Naive thymus-derived CD4-positive, alpha-beta T cell (primary cell): ENCODE results near the gene PHF12. TPM values are rescaled to one million over a fixed set of nuclear protein-coding genes. Genes with fewer than 3 reads are reported as not detected.

Experiments
- ATAC-seq: fragments of 150-1000 bp; cut with Tn5 transposase; 2 replicates; pipeline ENCODE4 v1.10.0; 2021; ENCODE audit warnings: mild to moderate bottlenecking, moderate library complexity
- CTCF ChIA-PET: fragments of 350-600 bp; sonication (Branson Sonifier 250); formaldehyde crosslinking; loops from one replicate; lab custom pipeline; 2021; ENCODE audit warnings: antibody characterized with exemption; lab: Charles Lee
- POLR2A ChIA-PET: fragments of 350-600 bp; sonication (Branson Sonifier 250); formaldehyde crosslinking; loops from one replicate; lab custom pipeline; 2021; ENCODE audit warnings: antibody characterized with exemption, inconsistent platforms; lab: Charles Lee
- DNase-seq, 9 donors: peaks; one replicate each; pipeline versions ENCODE4 v3.0.0 to v3.0.0-alpha.2; 2020 to 2022; ENCODE audit warnings: mixed read lengths in 1 of 9
- H3K27ac ChIP-seq: one replicate; pipeline ENCODE4 v1.7.0; 2013; ENCODE audit warnings: mild to moderate bottlenecking, low read depth, low read length, moderate library complexity
- H3K27me3 ChIP-seq, 2 donors: one replicate each; pipeline ENCODE4 v1.7.0; 2013; ENCODE audit warnings: low read length in 2 of 2, mild to moderate bottlenecking in 2 of 2, moderate library complexity in 2 of 2; ENCODE audit not compliant: control insufficient read depth in 2 of 2, insufficient read depth in 2 of 2
- H3K36me3 ChIP-seq, 3 experiments: 1 replicate in 2 of 3; 2 replicates in 1 of 3; pipeline ENCODE4 v1.7.0; 2013; ENCODE audit warnings: low read length in 3 of 3, mild to moderate bottlenecking in 3 of 3, moderate library complexity in 1 of 3; ENCODE audit not compliant: insufficient read depth in 3 of 3, control insufficient read depth in 2 of 3
- H3K4me1 ChIP-seq, 2 donors: one replicate each; pipeline ENCODE4 v1.7.0; 2013; ENCODE audit warnings: low read length in 2 of 2, mild to moderate bottlenecking in 2 of 2, moderate library complexity in 1 of 2; ENCODE audit not compliant: control insufficient read depth in 2 of 2, insufficient read depth in 2 of 2
- H3K4me3 ChIP-seq: 2 replicates; pipeline ENCODE4 v1.7.0; 2013; ENCODE audit warnings: mild to moderate bottlenecking, low read length
- H3K9me3 ChIP-seq, 3 experiments: 1 replicate in 2 of 3; 2 replicates in 1 of 3; pipeline ENCODE4 v1.7.0; 2013; ENCODE audit warnings: low read length in 3 of 3; ENCODE audit not compliant: control insufficient read depth in 2 of 3
- H3K27ac Mint-ChIP-seq, 9 donors: one replicate each; pipeline ENCODE4 v1.8.0; 2020 to 2022; ENCODE audit warnings: mixed read lengths in 9 of 9, mild to moderate bottlenecking in 8 of 9, moderate library complexity in 5 of 9, inconsistent platforms in 2 of 9
- H3K27me3 Mint-ChIP-seq, 5 donors: one replicate each; pipeline ENCODE4 v1.8.0; 2021 to 2022; ENCODE audit warnings: mixed read lengths in 5 of 5, mild to moderate bottlenecking in 1 of 5
- H3K36me3 Mint-ChIP-seq, 5 donors: one replicate each; pipeline ENCODE4 v1.8.0; 2020 to 2022; ENCODE audit warnings: mixed read lengths in 5 of 5, mild to moderate bottlenecking in 3 of 5, inconsistent platforms in 1 of 5
- H3K4me1 Mint-ChIP-seq, 7 donors: one replicate each; pipeline ENCODE4 v1.8.0; 2020 to 2022; ENCODE audit warnings: mixed read lengths in 7 of 7, mild to moderate bottlenecking in 3 of 7, inconsistent platforms in 1 of 7
- H3K4me3 Mint-ChIP-seq, 10 donors: one replicate each; pipeline ENCODE4 v1.8.0; 2020 to 2022; ENCODE audit warnings: mild to moderate bottlenecking in 10 of 10, mixed read lengths in 10 of 10, moderate library complexity in 6 of 10, inconsistent platforms in 2 of 10
- H3K9me3 Mint-ChIP-seq, 11 donors: one replicate each; pipeline ENCODE4 v1.8.0; 2020 to 2022; ENCODE audit warnings: mixed read lengths in 11 of 11, mild to moderate bottlenecking in 4 of 11, inconsistent platforms in 1 of 11, moderate library complexity in 1 of 11
- intact Hi-C, 2 donors: fragments of 100-400 bp; cut with micrococcal nuclease; formaldehyde crosslinking; loops; one replicate each; pipeline ENCODE4 v1.15.1; 2023
- polyA plus RNA-seq, 2 donors: library from polyadenylated mRNA; unstranded; fragments of 300-500 nt; fragmentation: Illumina TruSeq; gene quantifications; one replicate each; pipeline ENCODE4 v1.2.3, GENCODE V29; 2021
- total RNA-seq, 6 experiments: library from RNA in 5 of 6; stranded (reverse) in 5 of 6; gene quantifications; 1 replicate in 5 of 6; 2 replicates in 1 of 6; pipeline ENCODE4 v1.2.3 and lab custom pipeline; 2021 to 2026

Gene PHF12
- total RNA-seq (100 to 1,000 TPM in 4 of 5 experiments, 10 to 100 TPM in 1; 89.3 to 162 (median 134) TPM), polyA plus RNA-seq (10 to 100 TPM in 1 of 2 donors, 1 to 10 TPM in 1; 6.2 to 21.8 TPM), total RNA-seq (lab: John Stamatoyannopoulos, UW) (105 reads per million, percentile 85 among the genes with 10 or more reads in this experiment)

DNA sequence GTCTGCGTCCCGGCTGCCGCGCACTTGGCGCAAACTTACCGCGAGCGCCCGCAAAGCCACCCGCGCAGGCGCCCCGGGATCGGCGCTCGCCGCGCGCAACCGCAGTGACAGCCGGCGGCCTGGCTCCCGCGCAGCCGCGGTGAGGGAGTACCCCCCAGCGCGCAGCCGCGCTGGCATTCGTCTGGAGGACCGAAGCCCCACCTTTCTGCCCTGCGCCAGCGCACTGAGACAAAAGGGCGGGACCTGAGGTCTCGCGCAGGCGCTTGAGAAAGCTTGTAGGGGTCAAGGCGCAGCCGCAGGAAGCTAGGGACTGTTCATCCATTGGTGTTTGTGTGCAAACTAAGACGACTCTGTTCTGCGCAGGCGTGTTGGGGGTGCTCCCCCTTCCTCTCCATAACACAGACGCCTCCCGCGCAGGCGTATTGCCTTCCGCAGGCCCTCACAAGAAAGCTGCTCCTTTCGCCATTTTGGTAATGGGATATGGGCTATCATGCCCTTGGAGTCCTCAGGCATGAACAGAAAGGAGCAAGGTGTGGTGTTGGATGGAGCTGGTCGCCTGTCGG is at the start of gene PHF12:
Gene PHF12, minus strand, starts transcription at position 91 of the 563 bp plus-strand sequence. CDS start 558 bp downstream, outside the sequence.
- CTCF ChIA-PET, result interaction anchor here (0.6 to 5.2 kb wide), 8 partner anchors 14 to 232 kb away, joined by 3 to 36 read pairs (median 4); partner anchors contain the start of genes MYO18A and RPL23A
- Histone ChIP-seq H3K9me3 (no peaks in the 10 kb centered on the region), H3K27me3 (no peaks in the 10 kb centered on the region), H3K36me3 (peaks cover 0 to 23% (median 0%) of the 10 kb centered on the region in 3 experiments), H3K4me3 (peak within 1 kb of the TSS; percentile 85), H3K4me1 (peaks cover 24 to 34% of the 10 kb centered on the region in 2 donors), H3K27ac (peak within 1 kb of the TSS; percentile 89)
- DNase-seq (peak; percentile 97 to 100 (median 100)), ATAC-seq (peak; percentile 74)
- POLR2A ChIA-PET, result interaction anchor here (0.5 to 12.3 kb wide), 42 partner anchors 13 to 718 kb away, joined by 3 to 183 read pairs (median 4); partner anchors contain the start of genes ALDOC, BLTP2, DHRS13 and ERAL1
- Mint-ChIP-seq H3K27ac (peak within 1 kb of the TSS; percentile 88 to 98 (median 96)), H3K36me3 (peaks cover 0 to 12% (median 0%) of the 10 kb centered on the region in 5 donors), H3K9me3 (no peaks in the 10 kb centered on the region), H3K4me1 (peaks cover 17 to 26% (median 20%) of the 10 kb centered on the region in 7 donors), H3K27me3 (peaks cover 0 to 4% (median 0%) of the 10 kb centered on the region in 5 donors), H3K4me3 (peak within 1 kb of the TSS in 9 of 10 donors; percentile 94 to 97 (median 96))
- intact Hi-C loops, result loop anchor here (1.0 to 5.0 kb wide), 9 partner anchors 25 to 909 kb away; partner anchors contain the start of genes ABHD15 (in 2 of the 2), DHRS13 (in 2 of the 2), TP53I13 (in 2 of the 2) and ALDOC (in 1 of the 2)

DNA sequence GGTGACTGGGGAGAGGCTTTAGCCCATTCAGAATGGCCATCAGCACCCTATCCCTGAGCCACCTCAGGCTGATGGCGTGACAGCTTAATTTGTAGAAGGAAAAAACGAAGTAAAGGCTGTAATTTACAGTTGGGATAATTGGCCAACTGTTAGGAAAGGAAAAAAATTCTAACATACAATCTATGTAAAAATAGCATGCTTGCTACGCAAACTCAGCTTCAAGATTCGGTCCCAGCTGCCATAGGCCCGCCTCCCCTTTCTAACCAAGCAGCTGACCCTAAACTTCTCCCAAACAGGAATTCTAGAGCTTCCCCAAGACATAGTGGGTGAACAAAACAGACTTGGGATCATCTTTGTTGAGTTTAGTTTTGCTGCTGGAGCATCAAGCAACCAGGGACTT is 49.7 kb upstream of the PHF12 start:
- no peak overlapping the region for H3K4me3 ChIP-seq
- DNase-seq, result no peak
- POLR2A ChIA-PET, result no interaction called here
- no peak overlapping the region for H3K4me3 Mint-ChIP-seq
- peaks cover 0 to 6% (median 0%) of the 10 kb centered on the region in 7 donors for H3K4me1 Mint-ChIP-seq
- no peaks in the 10 kb centered on the region for H3K36me3 ChIP-seq
- ATAC-seq, result no peak
- H3K27me3 ChIP-seq, result peaks cover 0 to 11% of the 10 kb centered on the region in 2 donors
- peaks cover 20 to 45% (median 36%) of the 10 kb centered on the region in 5 donors for H3K27me3 Mint-ChIP-seq
- H3K4me1 ChIP-seq, result no peaks in the 10 kb centered on the region
- peaks cover 0 to 3% (median 0%) of the 10 kb centered on the region in 5 donors for H3K36me3 Mint-ChIP-seq
- H3K27ac ChIP-seq, result no peak overlapping the region
- CTCF ChIA-PET, result no interaction called here
- H3K9me3 ChIP-seq, result no peaks in the 10 kb centered on the region
- peaks cover 0 to 5% (median 0%) of the 10 kb centered on the region in 11 donors for H3K9me3 Mint-ChIP-seq
- intact Hi-C loops, result no loop called here
- H3K27ac Mint-ChIP-seq, result no peak overlapping the region

DNA sequence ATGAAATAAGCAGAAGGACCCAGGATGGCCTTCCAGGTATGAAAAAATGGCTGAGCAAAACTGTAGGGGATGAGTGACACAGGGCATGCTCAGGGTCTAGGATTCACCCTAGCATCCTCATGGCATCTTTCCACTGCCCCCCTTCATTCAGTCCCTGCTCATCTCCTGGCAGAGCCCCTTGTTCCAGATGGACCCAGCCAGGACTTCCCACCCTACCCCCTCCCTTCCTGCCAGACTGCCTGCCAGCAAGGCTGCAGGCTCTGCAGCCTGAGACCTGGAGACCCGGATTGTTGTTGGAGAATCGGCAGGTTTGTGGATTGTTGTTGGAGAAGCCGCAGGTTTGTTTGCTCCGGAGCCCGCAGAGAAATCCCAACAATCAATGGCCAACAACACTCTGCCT is 47.9 kb upstream of the PHF12 start:
- ATAC-seq (no peak), DNase-seq (no peak)
- no peaks in the 10 kb centered on the region for H3K9me3 ChIP-seq
- ChIA-PET POLR2A (no interaction called here), CTCF (no interaction called here)
- no peaks in the 10 kb centered on the region for H3K27me3 ChIP-seq
- no peak overlapping the region for H3K4me3 ChIP-seq
- H3K27me3 Mint-ChIP-seq, result peaks cover 14 to 37% (median 25%) of the 10 kb centered on the region in 5 donors
- H3K4me1 ChIP-seq, result no peaks in the 10 kb centered on the region
- intact Hi-C loops, result no loop called here
- peaks cover 0 to 3% (median 0%) of the 10 kb centered on the region in 5 donors for H3K36me3 Mint-ChIP-seq
- no peak overlapping the region for H3K27ac Mint-ChIP-seq
- no peak overlapping the region for H3K27ac ChIP-seq
- H3K36me3 ChIP-seq, result no peaks in the 10 kb centered on the region
- peaks cover 0 to 6% (median 0%) of the 10 kb centered on the region in 7 donors for H3K4me1 Mint-ChIP-seq
- peaks cover 0 to 3% (median 0%) of the 10 kb centered on the region in 11 donors for H3K9me3 Mint-ChIP-seq
- no peak overlapping the region for H3K4me3 Mint-ChIP-seq

DNA sequence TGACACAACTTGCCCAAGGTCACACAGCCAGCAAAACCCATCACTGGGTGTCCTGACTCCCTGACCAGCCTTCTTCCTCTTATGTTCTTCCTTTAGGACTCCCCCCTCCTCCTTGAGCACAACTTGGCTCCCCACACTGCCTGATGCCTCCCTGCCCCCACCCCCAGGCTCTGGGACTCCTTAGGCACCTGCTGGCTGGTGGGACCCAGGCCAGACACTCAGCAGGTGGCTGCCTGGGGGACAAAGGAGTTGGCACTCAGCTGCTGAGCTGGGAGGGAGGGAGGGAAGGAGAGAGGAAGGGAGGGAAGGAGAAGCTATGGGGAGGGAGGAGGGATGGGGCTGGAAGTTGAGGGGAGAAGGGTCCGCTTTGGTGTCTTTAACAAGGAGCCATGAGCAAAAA is 46.5 kb upstream of the PHF12 start:
- Histone ChIP-seq H3K36me3 (no peaks in the 10 kb centered on the region), H3K4me3 (no peak overlapping the region), H3K27ac (no peak overlapping the region), H3K9me3 (no peaks in the 10 kb centered on the region), H3K4me1 (no peaks in the 10 kb centered on the region), H3K27me3 (no peaks in the 10 kb centered on the region)
- H3K36me3 Mint-ChIP-seq, result peaks cover 0 to 3% (median 0%) of the 10 kb centered on the region in 5 donors
- DNase-seq, result no peak
- no peak overlapping the region for H3K27ac Mint-ChIP-seq
- CTCF ChIA-PET, result no interaction called here
- peaks cover 6 to 25% (median 13%) of the 10 kb centered on the region in 5 donors for H3K27me3 Mint-ChIP-seq
- POLR2A ChIA-PET, result no interaction called here
- H3K9me3 Mint-ChIP-seq, result peaks cover 0 to 3% (median 0%) of the 10 kb centered on the region in 11 donors
- H3K4me1 Mint-ChIP-seq, result peaks cover 0 to 6% (median 0%) of the 10 kb centered on the region in 7 donors
- ATAC-seq, result no peak
- intact Hi-C loops, result no loop called here
- H3K4me3 Mint-ChIP-seq, result no peak overlapping the region

DNA sequence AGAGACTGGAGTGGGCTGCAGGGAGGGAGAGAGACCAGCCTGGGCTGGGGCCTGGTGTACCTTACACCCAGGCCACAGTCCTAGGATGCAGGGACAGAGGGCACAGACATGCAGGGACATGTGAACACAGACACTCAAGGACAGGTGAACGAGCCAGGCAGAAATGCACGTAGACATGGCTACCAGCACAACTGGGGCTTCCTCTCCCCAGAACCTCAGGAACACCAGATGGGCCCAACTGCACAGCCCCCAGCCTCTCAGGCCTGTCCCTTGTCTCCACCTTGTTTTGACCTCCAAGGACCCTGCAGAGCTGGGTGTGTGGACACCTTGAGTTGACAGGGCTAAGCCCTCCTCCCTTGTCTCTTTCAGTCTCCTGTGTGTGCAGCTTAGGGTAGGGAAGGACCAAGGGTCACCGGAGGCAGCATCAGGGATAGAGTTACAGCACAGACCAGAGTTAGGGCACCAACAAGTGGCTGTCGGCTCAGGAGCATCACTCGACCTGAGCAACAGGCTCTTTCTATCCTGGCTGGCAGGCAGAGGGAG is 45.3 kb upstream of the PHF12 start:
- ATAC-seq, result no peak
- ChIA-PET CTCF (no interaction called here), POLR2A (no interaction called here)
- no peaks in the 10 kb centered on the region for H3K27me3 ChIP-seq
- Mint-ChIP-seq H3K27me3 (peaks cover 6 to 23% (median 8%) of the 10 kb centered on the region in 5 donors), H3K4me3 (no peak overlapping the region), H3K9me3 (peaks cover 0 to 2% (median 0%) of the 10 kb centered on the region in 11 donors), H3K27ac (peak overlapping the region in 1 of 9 donors; percentile 62), H3K36me3 (peaks cover 0 to 3% (median 0%) of the 10 kb centered on the region in 5 donors), H3K4me1 (peaks cover 0 to 6% (median 0%) of the 10 kb centered on the region in 7 donors)
- no peak overlapping the region for H3K4me3 ChIP-seq
- H3K27ac ChIP-seq, result no peak overlapping the region
- H3K36me3 ChIP-seq, result no peaks in the 10 kb centered on the region
- no peaks in the 10 kb centered on the region for H3K4me1 ChIP-seq
- intact Hi-C loops, result no loop called here
- no peaks in the 10 kb centered on the region for H3K9me3 ChIP-seq
- no peak for DNase-seq

DNA sequence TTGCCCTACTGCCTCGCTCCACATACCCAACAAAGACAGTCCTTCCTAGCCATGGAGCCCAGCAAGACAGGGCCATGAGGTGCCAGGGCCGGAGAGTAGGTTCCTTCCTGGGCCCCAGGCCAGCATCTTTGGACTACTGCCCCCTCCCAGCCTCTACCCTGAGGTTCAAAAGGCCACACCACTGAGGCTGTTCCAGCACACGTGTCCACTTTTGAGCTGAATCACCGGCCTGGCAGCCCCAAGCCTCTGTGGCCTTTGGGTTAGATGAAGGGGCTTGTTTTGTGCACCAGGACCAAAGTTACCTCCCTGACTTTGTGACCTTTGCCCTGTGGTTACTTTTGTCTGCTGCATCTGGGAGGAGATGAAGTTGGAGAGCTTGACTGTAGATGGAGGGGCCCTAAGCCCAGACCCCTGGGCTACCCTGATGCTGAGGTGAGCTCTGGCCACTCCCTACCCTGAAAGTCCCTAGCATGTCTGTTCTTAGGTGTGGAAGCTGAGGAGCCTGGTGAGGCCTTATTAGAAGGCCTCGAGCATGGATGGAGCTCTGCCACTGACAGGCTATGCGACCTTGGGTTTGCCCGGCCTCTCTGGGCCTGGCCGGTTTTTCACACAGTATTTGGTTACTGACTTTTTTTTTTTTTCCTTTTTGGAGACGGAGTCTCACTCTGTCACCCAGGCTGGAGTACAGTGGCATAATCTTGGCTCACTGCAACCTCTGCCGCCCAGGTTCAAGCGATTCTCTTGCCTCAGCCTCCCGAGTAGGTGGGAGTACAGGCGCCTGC is 42.5 kb upstream of the PHF12 start:
- DNase-seq, result no peak
- Mint-ChIP-seq H3K4me3 (no peak overlapping the region), H3K9me3 (no peaks in the 10 kb centered on the region), H3K27ac (no peak overlapping the region), H3K36me3 (no peaks in the 10 kb centered on the region), H3K4me1 (peaks cover 0 to 2% (median 0%) of the 10 kb centered on the region in 7 donors), H3K27me3 (peaks cover 0 to 19% (median 5%) of the 10 kb centered on the region in 5 donors)
- H3K9me3 ChIP-seq, result no peaks in the 10 kb centered on the region
- H3K4me1 ChIP-seq, result no peaks in the 10 kb centered on the region
- intact Hi-C loops, result no loop called here
- ATAC-seq, result no peak
- CTCF ChIA-PET, result no interaction called here
- H3K27ac ChIP-seq, result no peak overlapping the region
- H3K36me3 ChIP-seq, result no peaks in the 10 kb centered on the region
- no peak overlapping the region for H3K4me3 ChIP-seq
- POLR2A ChIA-PET, result interaction anchor here (1.1 kb wide), 1 partner anchor 9 kb away, joined by 3 read pairs; no protein-coding TSS in a partner anchor
- no peaks in the 10 kb centered on the region for H3K27me3 ChIP-seq
